ENCODE measurements around the gene SLC9A9.
"Not testable (repeated sequence)": the region's sequence is repeated elsewhere in the genome, so short reads cannot be mapped to it uniquely, and the experiment has no call there.

Gene SLC9A9

GRCh38 chr3:143529798-143530197 lies 318.5 kb downstream of the SLC9A9 start:
- H3K4me3 ChIP-seq (ENCODE audit: control insufficient read depth, low read depth, low read length) = no peak overlapping the region
- TF ChIP-seq CTCF (conservative IDR thresholded peaks at IDR 0.05; ENCODE audit: control insufficient read depth, insufficient read depth, low read depth, low read length) = no peak
- no peak for DNase-seq (ENCODE audit: low read depth)

GRCh38 chr3:143529018-143529478 lies 319.2 kb downstream of the SLC9A9 start:
- no peak overlapping the region for H3K4me3 ChIP-seq (ENCODE audit: control insufficient read depth, low read depth, low read length)
- TF ChIP-seq CTCF (conservative IDR thresholded peaks at IDR 0.05; ENCODE audit: control insufficient read depth, insufficient read depth, low read depth, low read length) = no peak
- DNase-seq (ENCODE audit: low read depth) = peak; percentile 77

GRCh38 chr3:143526011-143526545 lies 322.2 kb downstream of the SLC9A9 start:
- TF ChIP-seq CTCF (conservative IDR thresholded peaks at IDR 0.05; ENCODE audit: control insufficient read depth, insufficient read depth, low read depth, low read length) = no peak
- peak; percentile 51 for DNase-seq (ENCODE audit: low read depth)
- no peak overlapping the region for H3K4me3 ChIP-seq (ENCODE audit: control insufficient read depth, low read depth, low read length)

- no peak for TF ChIP-seq CTCF (conservative IDR thresholded peaks at IDR 0.05; ENCODE audit: control insufficient read depth, insufficient read depth, low read depth, low read length)
- peak; percentile 96 for DNase-seq (ENCODE audit: low read depth)
- no peak overlapping the region for H3K4me3 ChIP-seq (ENCODE audit: control insufficient read depth, low read depth, low read length)
These were observed 322.9 kb downstream of the SLC9A9 start for GRCh38 chr3:143525408-143525807.

- DNase-seq (ENCODE audit: low read depth) = no peak
- no peak for TF ChIP-seq CTCF (conservative IDR thresholded peaks at IDR 0.05; ENCODE audit: control insufficient read depth, insufficient read depth, low read depth, low read length)
- H3K4me3 ChIP-seq (ENCODE audit: control insufficient read depth, low read depth, low read length) = no peak overlapping the region
These were observed 326.5 kb downstream of the SLC9A9 start for GRCh38 chr3:143521803-143522202.

- not testable (repeated sequence) for DNase-seq (ENCODE audit: low read depth); H3K4me3 ChIP-seq (ENCODE audit: control insufficient read depth, low read depth, low read length)
These were observed 331.1 kb downstream of the SLC9A9 start for GRCh38 chr3:143517131-143517530.

GRCh38 chr3:143514874-143515273 lies 333.4 kb downstream of the SLC9A9 start:
- no peak for DNase-seq (ENCODE audit: low read depth)
- no peak overlapping the region for H3K4me3 ChIP-seq (ENCODE audit: control insufficient read depth, low read depth, low read length)
- no peak for TF ChIP-seq CTCF (conservative IDR thresholded peaks at IDR 0.05; ENCODE audit: control insufficient read depth, insufficient read depth, low read depth, low read length)
